A673 (cell line): ENCODE measurements around the gene UNC45A. TPM values are rescaled to one million over a fixed set of nuclear protein-coding genes. Genes with fewer than 3 reads are reported as not detected.

Experiments used
- BruUV-seq: library from RNA; stranded (reverse); fragments of 400-500 nt; replicated peaks from 2 replicates; lab custom pipeline; 2021; lab: Mats Ljungman, UMichigan
- CTCF ChIA-PET: fragments of 300-600 bp; sonication (Branson Sonifier 250); formaldehyde crosslinking; loops from one replicate; lab custom pipeline; 2022; ENCODE audit warnings: antibody characterized with exemption; lab: Charles Lee
- POLR2A ChIA-PET: fragments of 300-600 bp; sonication (Branson Sonifier 250); formaldehyde crosslinking; loops from one replicate; lab custom pipeline; 2022; ENCODE audit warnings: antibody characterized with exemption; ENCODE audit not compliant: low non-redundant PET; lab: Charles Lee
- DNase-seq: peaks from one replicate; pipeline ENCODE4 v3.0.0-alpha.2; 2015; ENCODE audit warnings: low spot score
- H3K27ac ChIP-seq: fragments of 200-600 bp; sonication (generic); 2 replicates; pipeline ENCODE4 v1.5.1; 2016; ENCODE audit warnings: mixed run types, low read depth, mild to moderate bottlenecking, mixed read lengths, antibody characterized with exemption, low read length; ENCODE audit not compliant: poor library complexity, severe bottlenecking
- H3K27me3 ChIP-seq: fragments of 200-600 bp; sonication (generic); replicated peaks from 2 replicates; pipeline ENCODE4 v1.6.1; 2017; ENCODE audit warnings: mixed run types, low read depth, mild to moderate bottlenecking, mixed read lengths, antibody characterized with exemption, low read length; ENCODE audit not compliant: insufficient read depth, poor library complexity
- H3K36me3 ChIP-seq: fragments of 200-600 bp; sonication (generic); 2 replicates; pipeline ENCODE4 v1.6.1; 2016; ENCODE audit warnings: mixed run types, mild to moderate bottlenecking, mixed read lengths, antibody characterized with exemption, low read length; ENCODE audit not compliant: insufficient read depth, poor library complexity, severe bottlenecking
- H3K4me1 ChIP-seq: fragments of 200-600 bp; sonication (generic); 2 replicates; pipeline ENCODE4 v1.6.1; 2017; ENCODE audit warnings: mixed run types, mild to moderate bottlenecking, mixed read lengths, antibody characterized with exemption, low read length; ENCODE audit not compliant: insufficient read depth, poor library complexity, severe bottlenecking
- H3K4me3 ChIP-seq: fragments of 200-600 bp; sonication (generic); 2 replicates; pipeline ENCODE4 v1.5.1; 2016; ENCODE audit warnings: low read depth, mixed run types, mild to moderate bottlenecking, mixed read lengths, low read length; ENCODE audit not compliant: poor library complexity, severe bottlenecking
- H3K9me3 ChIP-seq: fragments of 200-600 bp; sonication (generic); 2 replicates; pipeline ENCODE4 v1.6.1; 2016; ENCODE audit warnings: mixed run types, low read depth, mild to moderate bottlenecking, mixed read lengths, antibody characterized with exemption, low read length; ENCODE audit not compliant: poor library complexity, severe bottlenecking
- EZH2 ChIP-seq: fragments of 200-600 bp; sonication (generic); IDR thresholded peaks from 2 replicates; pipeline ENCODE4 v1.6.1; 2017; ENCODE audit warnings: borderline replicate concordance, low read depth, mild to moderate bottlenecking, mixed read lengths, antibody characterized with exemption, low read length; ENCODE audit not compliant: poor library complexity, severe bottlenecking
- intact Hi-C: fragments of 100-400 bp; cut with micrococcal nuclease; formaldehyde crosslinking; loops from one replicate; pipeline ENCODE4 v1.10.0; 2022; ENCODE audit not compliant: unreplicated experiment
- total RNA-seq: library from RNA; stranded (reverse); gene quantifications from 2 replicates; pipeline ENCODE4 v1.2.3, GENCODE V29; 2021
- TF ChIP-seq, protein P1 (sequence below): fragments of 300-800, 200-600 bp; sonication (generic); conservative IDR thresholded peaks from 2 replicates; pipeline ENCODE4 v1.5.1; 2017; ENCODE audit warnings: low read depth, mild to moderate bottlenecking, antibody characterized with exemption, low read length, moderate library complexity, mixed read lengths

Gene UNC45A
- total RNA-seq, 1 experiment from 2014 or later = 74.4 TPM

GRCh38 chr15:90972133-90972532 lies 37.0 kb downstream of the UNC45A start:
- Histone ChIP-seq H3K4me1 (no peaks in the 10 kb centered on the region), H3K27ac (no peak overlapping the region), H3K27me3 (no peaks in the 10 kb centered on the region), H3K36me3 (peaks cover 98% of the 10 kb centered on the region), H3K4me3 (no peak overlapping the region), H3K9me3 (no peaks in the 10 kb centered on the region)
- no TSS peak for BruUV-seq
- ChIA-PET CTCF (no interaction called here), POLR2A (no interaction called here)
- no peak for DNase-seq
- intact Hi-C loops = no loop called here
- TF ChIP-seq EZH2 = no peak
- TF ChIP-seq, protein P1, sequence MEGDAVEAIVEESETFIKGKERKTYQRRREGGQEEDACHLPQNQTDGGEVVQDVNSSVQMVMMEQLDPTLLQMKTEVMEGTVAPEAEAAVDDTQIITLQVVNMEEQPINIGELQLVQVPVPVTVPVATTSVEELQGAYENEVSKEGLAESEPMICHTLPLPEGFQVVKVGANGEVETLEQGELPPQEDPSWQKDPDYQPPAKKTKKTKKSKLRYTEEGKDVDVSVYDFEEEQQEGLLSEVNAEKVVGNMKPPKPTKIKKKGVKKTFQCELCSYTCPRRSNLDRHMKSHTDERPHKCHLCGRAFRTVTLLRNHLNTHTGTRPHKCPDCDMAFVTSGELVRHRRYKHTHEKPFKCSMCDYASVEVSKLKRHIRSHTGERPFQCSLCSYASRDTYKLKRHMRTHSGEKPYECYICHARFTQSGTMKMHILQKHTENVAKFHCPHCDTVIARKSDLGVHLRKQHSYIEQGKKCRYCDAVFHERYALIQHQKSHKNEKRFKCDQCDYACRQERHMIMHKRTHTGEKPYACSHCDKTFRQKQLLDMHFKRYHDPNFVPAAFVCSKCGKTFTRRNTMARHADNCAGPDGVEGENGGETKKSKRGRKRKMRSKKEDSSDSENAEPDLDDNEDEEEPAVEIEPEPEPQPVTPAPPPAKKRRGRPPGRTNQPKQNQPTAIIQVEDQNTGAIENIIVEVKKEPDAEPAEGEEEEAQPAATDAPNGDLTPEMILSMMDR = no peak

DNA sequence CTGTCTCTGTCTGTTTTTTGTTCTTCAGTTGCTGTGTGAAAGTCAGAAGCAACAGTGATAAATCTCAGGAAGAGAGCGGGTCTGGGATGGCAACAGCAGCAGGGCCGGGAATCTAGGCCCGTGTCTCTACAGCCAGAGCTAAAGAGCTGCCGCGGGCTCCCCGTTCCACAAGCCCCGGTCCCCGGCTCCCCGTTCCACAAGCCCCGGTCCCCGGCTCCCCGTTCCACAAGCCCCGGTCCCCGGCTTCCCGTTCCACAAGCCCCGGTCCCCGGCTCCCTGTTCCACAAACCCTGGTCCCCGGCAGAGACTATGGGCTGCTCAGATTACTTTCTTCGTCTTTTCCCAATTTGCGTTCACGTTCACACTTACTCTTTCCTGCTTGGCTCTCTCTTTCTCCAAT lies 39.1 kb downstream of the UNC45A start:
- Histone ChIP-seq H3K4me1 (no peaks in the 10 kb centered on the region), H3K9me3 (no peaks in the 10 kb centered on the region), H3K27ac (no peak overlapping the region), H3K36me3 (peaks cover 98% of the 10 kb centered on the region), H3K4me3 (no peak overlapping the region), H3K27me3 (no peaks in the 10 kb centered on the region)
- ChIA-PET CTCF (no interaction called here), POLR2A (no interaction called here)
- intact Hi-C loops = no loop called here
- BruUV-seq = no TSS peak
- no peak for DNase-seq
- TF ChIP-seq, protein P1 = no peak
- TF ChIP-seq EZH2 = no peak

DNA sequence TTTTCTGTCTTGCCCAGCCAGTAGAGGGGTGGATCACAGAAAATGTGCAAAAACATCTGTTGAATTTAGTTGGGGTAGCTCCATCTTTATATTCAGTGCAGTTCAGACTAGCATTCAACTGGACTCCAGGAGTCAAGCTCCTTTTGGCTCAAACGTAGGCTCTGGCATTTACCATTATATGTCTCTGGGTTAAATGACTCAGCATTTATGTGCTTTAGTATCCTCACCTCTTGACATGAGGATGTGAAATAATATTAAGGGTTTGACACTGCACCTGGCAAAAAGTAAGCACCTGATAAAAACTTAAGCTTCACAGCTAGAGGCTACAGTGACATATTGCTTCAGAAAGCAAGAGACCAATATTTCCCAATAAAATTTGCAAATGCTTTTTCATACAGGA lies 44.5 kb downstream of the UNC45A start:
- H3K36me3 ChIP-seq = peaks cover 100% of the 10 kb centered on the region

More for the DNA sequence above, 44.5 kb downstream of the UNC45A start:
- CTCF ChIA-PET = no interaction called here
- no peaks in the 10 kb centered on the region for H3K9me3 ChIP-seq
- H3K27ac ChIP-seq = peak overlapping the region; percentile 60
- H3K4me1 ChIP-seq = no peaks in the 10 kb centered on the region
- TF ChIP-seq EZH2 = no peak
- TF ChIP-seq, protein P1 = no peak
- DNase-seq = no peak
- intact Hi-C loops = no loop called here
- no peak overlapping the region for H3K4me3 ChIP-seq
- POLR2A ChIA-PET = no interaction called here
- no peaks in the 10 kb centered on the region for H3K27me3 ChIP-seq
- BruUV-seq = no TSS peak
